ENCODE data around the gene MFSD6L.

DNA sequence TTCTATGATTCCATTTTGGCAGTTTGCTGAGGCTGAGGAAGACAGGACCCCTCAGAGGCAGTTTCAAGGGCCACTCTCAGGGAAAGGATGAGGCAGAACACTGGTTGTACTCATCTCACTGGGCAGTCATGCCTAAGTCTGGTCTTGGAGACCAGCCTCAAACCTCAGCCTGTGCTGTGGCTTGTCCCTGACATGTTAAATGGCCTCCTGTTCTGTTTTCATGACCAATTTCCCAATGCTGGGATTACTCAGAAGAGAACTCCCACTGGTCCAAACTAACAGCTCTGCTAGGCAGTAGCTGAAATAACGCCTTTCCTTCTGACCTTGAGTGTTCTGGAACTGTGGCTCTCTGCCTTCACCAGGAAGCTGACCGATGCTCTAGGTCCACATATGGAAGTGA, 32.4 kb downstream of the MFSD6L start:
- TF ChIP-seq, protein P1, sequence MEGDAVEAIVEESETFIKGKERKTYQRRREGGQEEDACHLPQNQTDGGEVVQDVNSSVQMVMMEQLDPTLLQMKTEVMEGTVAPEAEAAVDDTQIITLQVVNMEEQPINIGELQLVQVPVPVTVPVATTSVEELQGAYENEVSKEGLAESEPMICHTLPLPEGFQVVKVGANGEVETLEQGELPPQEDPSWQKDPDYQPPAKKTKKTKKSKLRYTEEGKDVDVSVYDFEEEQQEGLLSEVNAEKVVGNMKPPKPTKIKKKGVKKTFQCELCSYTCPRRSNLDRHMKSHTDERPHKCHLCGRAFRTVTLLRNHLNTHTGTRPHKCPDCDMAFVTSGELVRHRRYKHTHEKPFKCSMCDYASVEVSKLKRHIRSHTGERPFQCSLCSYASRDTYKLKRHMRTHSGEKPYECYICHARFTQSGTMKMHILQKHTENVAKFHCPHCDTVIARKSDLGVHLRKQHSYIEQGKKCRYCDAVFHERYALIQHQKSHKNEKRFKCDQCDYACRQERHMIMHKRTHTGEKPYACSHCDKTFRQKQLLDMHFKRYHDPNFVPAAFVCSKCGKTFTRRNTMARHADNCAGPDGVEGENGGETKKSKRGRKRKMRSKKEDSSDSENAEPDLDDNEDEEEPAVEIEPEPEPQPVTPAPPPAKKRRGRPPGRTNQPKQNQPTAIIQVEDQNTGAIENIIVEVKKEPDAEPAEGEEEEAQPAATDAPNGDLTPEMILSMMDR (IDR thresholded peaks at IDR 0.05; ENCODE audit: low read depth, low read length, poor library complexity, severe bottlenecking) = no peak
- no peak for TF ChIP-seq EZH2phosphoT487 (IDR thresholded peaks at IDR 0.05; ENCODE audit: borderline replicate concordance, low read length)
